Coronary artery (tissue), 2 donors: ENCODE results near the gene TPGS2.
"Not testable (repeated sequence)": the region's sequence is repeated elsewhere in the genome, so short reads cannot be mapped to it uniquely, and the experiment has no call there.

Experiments
- DNase-seq: peaks from one replicate; pipeline ENCODE4 v3.0.0-alpha.2; 2017; ENCODE audit warnings: low spot score
- H3K27ac ChIP-seq, 2 donors: fragments of 200-600 bp; sonication (generic); one replicate each; pipeline ENCODE4 v1.5.1; 2016 to 2019
- H3K4me3 ChIP-seq: fragments of 200-600 bp; sonication (generic); 2 replicates; pipeline ENCODE4 v1.5.1; 2016; ENCODE audit warnings: mild to moderate bottlenecking, moderate library complexity
- CTCF ChIP-seq: fragments of 200-600 bp; sonication (generic); IDR thresholded peaks from one replicate; pipeline ENCODE4 v1.5.1; 2019; ENCODE audit warnings: antibody characterized with exemption

Gene TPGS2

GRCh38 chr18:36769172-36769571 is 59.6 kb downstream of the TPGS2 start:
- no peak for DNase-seq
- Histone ChIP-seq H3K27ac (no peak overlapping the region), H3K4me3 (no peak overlapping the region)
- no peak for TF ChIP-seq CTCF

GRCh38 chr18:36766836-36767235 is 62.0 kb downstream of the TPGS2 start:
- no peak for DNase-seq
- Histone ChIP-seq H3K27ac (no peak overlapping the region), H3K4me3 (no peak overlapping the region)
- no peak for TF ChIP-seq CTCF

GRCh38 chr18:36762965-36763364 is 65.8 kb downstream of the TPGS2 start:
- H3K27ac ChIP-seq, DNase-seq, H3K4me3 ChIP-seq: not testable (repeated sequence)

- no peak for TF ChIP-seq CTCF
- Histone ChIP-seq H3K4me3 (no peak overlapping the region), H3K27ac (no peak overlapping the region)
- no peak for DNase-seq
Observed at GRCh38 chr18:36762074-36762473, 66.7 kb downstream of the TPGS2 start.

- no peak for DNase-seq
- H3K27ac ChIP-seq: no peak overlapping the region
- no peak for TF ChIP-seq CTCF
- H3K4me3 ChIP-seq: no peak overlapping the region
Observed at GRCh38 chr18:36761186-36761698, 67.6 kb downstream of the TPGS2 start.

- no peak for TF ChIP-seq CTCF
- DNase-seq: no peak
- Histone ChIP-seq H3K27ac (no peak overlapping the region), H3K4me3 (no peak overlapping the region)
Observed at GRCh38 chr18:36760598-36760997, 68.2 kb downstream of the TPGS2 start.

- Histone ChIP-seq H3K4me3 (no peak overlapping the region), H3K27ac (no peak overlapping the region)
- no peak for DNase-seq
- TF ChIP-seq CTCF: no peak
Observed at GRCh38 chr18:36759167-36759776, 69.5 kb downstream of the TPGS2 start.
